ENCODE results near the gene KPNA4.

DNA sequence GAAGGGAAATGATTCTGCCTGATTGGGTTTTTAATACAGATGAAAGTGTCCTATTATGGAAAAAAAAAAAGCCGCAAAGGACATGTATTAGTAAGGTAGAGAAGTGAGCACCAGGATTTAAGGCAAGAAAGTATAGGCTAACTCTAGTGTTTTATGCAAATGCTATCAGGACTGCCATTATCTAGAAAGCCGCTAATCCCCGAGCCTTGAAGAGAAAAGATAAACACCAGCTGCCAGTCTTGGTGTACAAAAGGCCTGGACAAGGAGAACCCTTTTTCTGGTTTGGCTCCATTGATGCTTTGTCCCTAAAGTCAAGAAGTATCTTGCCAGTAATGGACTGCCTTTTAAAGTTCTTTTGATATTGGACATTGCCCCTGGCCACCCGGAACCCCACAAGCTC lies 107.2 kb downstream of the KPNA4 start:
- TF ChIP-seq POLR2A (IDR thresholded peaks at IDR 0.05; ENCODE audit: low read depth, low read length) (no peak), CTCF (IDR thresholded peaks at IDR 0.05; ENCODE audit: extremely low read depth in 1 of 2, insufficient read depth in 1 of 2, low read depth in 1 of 2, low read length in 2 of 2) (no peak), EZH2 (IDR thresholded peaks at IDR 0.05; ENCODE audit: borderline replicate concordance, low read depth, low read length, severe bottlenecking) (no peak), POLR2AphosphoS5 (IDR thresholded peaks at IDR 0.05; ENCODE audit: insufficient read depth, low read depth, low read length) (no peak), JUN (IDR thresholded peaks at IDR 0.05; ENCODE audit: borderline replicate concordance, insufficient read depth, insufficient read length, low read depth) (no peak), MYC (IDR thresholded peaks at IDR 0.05; ENCODE audit: low read depth, low read length) (no peak)
- TF ChIP-seq, protein P1, sequence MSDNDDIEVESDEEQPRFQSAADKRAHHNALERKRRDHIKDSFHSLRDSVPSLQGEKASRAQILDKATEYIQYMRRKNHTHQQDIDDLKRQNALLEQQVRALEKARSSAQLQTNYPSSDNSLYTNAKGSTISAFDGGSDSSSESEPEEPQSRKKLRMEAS (IDR thresholded peaks at IDR 0.05; ENCODE audit: insufficient read depth, insufficient read length): no peak
